SIG-M5 treated with dmso at 0.1 percent for 504 hours (cell line): ENCODE data around the gene OBSCN.

Experiments used
- DNase-seq: peaks from one replicate; lab custom pipeline; 2025; ENCODE audit not compliant: unreplicated experiment; lab: John Stamatoyannopoulos, UW

The OBSCN gene

GRCh38 chr1:228363686-228364067 lies 155.8 kb downstream of the OBSCN start:
- no peak for DNase-seq

- no peak for DNase-seq
These were observed 156.3 kb downstream of the OBSCN start for GRCh38 chr1:228364068-228364705.

- DNase-seq: no peak
These were observed 156.9 kb downstream of the OBSCN start for GRCh38 chr1:228364706-228365213.

GRCh38 chr1:228365271-228366061 lies 157.6 kb downstream of the OBSCN start:
- no peak for DNase-seq

- DNase-seq: no peak
These were observed 158.4 kb downstream of the OBSCN start for GRCh38 chr1:228366062-228366865.

- DNase-seq: no peak
These were observed 159.3 kb downstream of the OBSCN start for GRCh38 chr1:228366866-228367741.

- no peak for DNase-seq
These were observed 160.3 kb downstream of the OBSCN start for GRCh38 chr1:228367798-228368791.

- no peak for DNase-seq
These were observed 161.2 kb downstream of the OBSCN start for GRCh38 chr1:228368801-228369607.

GRCh38 chr1:228369608-228370438 lies 162.0 kb downstream of the OBSCN start:
- DNase-seq: no peak

GRCh38 chr1:228370439-228370940 lies 162.6 kb downstream of the OBSCN start:
- DNase-seq: no peak

- no peak for DNase-seq
These were observed 163.3 kb downstream of the OBSCN start for GRCh38 chr1:228370941-228371740.

GRCh38 chr1:228371741-228372182 lies 163.9 kb downstream of the OBSCN start:
- no peak for DNase-seq

- DNase-seq: no peak
These were observed 164.5 kb downstream of the OBSCN start for GRCh38 chr1:228372183-228373003.

GRCh38 chr1:228373004-228373680 lies 165.3 kb downstream of the OBSCN start:
- no peak for DNase-seq
